ENCODE data around the gene DNER.
"Not testable (repeated sequence)": the region's sequence is repeated elsewhere in the genome, so short reads cannot be mapped to it uniquely, and the experiment has no call there.

The DNER gene

DNA sequence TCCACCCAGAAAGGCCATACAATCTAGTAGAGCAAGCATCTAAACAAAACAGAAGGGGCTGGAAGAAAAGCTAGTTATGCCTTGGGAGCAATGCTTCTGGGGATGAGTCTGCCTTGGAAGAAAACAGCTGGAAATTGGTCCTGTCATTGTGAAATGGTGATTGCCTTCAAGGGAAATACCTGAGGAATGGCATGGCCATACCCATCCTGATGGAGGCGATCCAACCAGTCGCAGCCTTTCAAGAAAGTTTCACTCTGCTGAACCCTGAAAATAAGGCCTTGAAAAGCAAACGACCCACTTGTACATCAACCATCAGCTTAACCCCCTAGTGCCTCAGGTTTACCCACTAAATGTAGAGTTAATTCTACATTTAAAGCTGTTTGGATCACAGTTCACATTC is 370.7 kb downstream of the DNER start:
- DNase-seq (ENCODE audit: low read depth, low spot score) = no peak

GRCh38 chr2:229342376-229342775 is 372.0 kb downstream of the DNER start:
- DNase-seq (ENCODE audit: low read depth, low spot score) = no peak

GRCh38 chr2:229340086-229340760 is 374.1 kb downstream of the DNER start:
- DNase-seq (ENCODE audit: low read depth, low spot score) = no peak

GRCh38 chr2:229339618-229340017 is 374.7 kb downstream of the DNER start:
- DNase-seq (ENCODE audit: low read depth, low spot score) = no peak

DNA sequence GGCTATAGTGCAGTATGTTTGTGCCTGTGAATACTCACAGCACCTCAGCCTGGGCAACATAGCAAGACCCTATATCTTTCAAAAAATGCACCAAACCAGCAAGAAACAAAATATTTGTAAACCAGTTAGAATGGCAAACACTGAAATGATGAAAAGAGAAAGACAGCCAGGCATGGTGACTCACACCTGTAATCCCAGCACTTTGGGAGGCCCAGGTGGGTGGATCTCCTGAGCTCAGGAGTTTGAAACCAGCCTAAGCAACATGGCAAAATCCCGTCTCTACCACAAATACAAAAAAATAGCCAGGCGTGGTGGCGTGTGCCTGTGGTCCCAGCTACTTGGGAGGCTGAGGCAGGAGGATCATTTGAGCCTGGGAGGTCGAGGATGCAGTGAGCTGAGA is 375.2 kb downstream of the DNER start:
- not testable (repeated sequence) for DNase-seq (ENCODE audit: low read depth, low spot score)

- no peak for DNase-seq (ENCODE audit: low read depth, low spot score)
These were observed 378.4 kb downstream of the DNER start for GRCh38 chr2:229335877-229336346.

DNA sequence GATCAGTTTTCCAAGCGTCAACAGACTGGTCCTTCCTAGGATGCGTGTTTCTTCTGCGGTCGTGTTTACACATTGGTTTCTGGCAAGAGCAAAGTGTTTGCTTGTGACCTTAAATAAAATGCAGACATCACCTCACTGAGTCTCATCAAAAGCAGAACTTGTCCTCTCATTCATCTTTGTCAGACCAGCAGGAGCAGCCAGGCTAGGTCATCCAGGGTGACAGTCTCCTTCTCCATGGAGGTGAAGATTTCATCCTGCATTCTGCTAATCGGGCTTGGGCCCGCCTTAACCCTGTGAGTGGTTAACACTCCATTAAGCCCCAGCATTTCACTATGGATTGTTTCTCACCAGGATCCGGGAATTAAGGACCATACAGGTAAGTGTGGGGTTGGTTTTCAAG is 379.0 kb downstream of the DNER start:
- DNase-seq (ENCODE audit: low read depth, low spot score) = no peak

- no peak for DNase-seq (ENCODE audit: low read depth, low spot score)
These were observed 383.4 kb downstream of the DNER start for GRCh38 chr2:229330952-229331351.

GRCh38 chr2:229319558-229319957 is 394.8 kb downstream of the DNER start:
- DNase-seq (ENCODE audit: low read depth, low spot score) = no peak

DNA sequence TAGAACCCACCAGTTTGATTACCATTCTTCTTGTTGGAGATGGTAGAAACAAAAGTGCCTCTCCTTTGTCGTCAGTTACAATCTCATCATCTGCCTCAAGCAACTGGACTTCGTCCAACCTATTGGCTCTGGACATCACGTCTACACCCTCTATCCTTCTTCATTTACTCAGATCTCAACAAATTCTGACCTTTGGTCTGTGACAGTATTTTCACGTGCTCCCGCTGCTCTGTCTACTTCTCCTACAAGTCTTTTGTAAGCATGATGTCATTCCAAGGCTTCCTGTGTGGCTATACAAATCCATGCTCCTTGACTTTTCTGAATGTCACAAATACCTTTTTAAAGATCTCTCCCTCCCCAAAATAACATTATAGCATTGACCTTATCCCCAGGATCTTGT is 400.2 kb downstream of the DNER start:
- DNase-seq (ENCODE audit: low read depth, low spot score) = no peak

- DNase-seq (ENCODE audit: low read depth, low spot score) = no peak
These were observed 400.8 kb downstream of the DNER start for GRCh38 chr2:229313591-229313990.
